ENCODE data around the gene DBN1. TPM values are rescaled to one million over a fixed set of nuclear protein-coding genes. Genes with fewer than 3 reads are reported as not detected.
A peak's percentile ranks its signal among the peaks of the same experiment; 100 is the strongest.

Gene DBN1
- polyA plus RNA-seq, 1 of the 3 experiments (the other 2 are of a cell fraction), result 244 TPM

DNA sequence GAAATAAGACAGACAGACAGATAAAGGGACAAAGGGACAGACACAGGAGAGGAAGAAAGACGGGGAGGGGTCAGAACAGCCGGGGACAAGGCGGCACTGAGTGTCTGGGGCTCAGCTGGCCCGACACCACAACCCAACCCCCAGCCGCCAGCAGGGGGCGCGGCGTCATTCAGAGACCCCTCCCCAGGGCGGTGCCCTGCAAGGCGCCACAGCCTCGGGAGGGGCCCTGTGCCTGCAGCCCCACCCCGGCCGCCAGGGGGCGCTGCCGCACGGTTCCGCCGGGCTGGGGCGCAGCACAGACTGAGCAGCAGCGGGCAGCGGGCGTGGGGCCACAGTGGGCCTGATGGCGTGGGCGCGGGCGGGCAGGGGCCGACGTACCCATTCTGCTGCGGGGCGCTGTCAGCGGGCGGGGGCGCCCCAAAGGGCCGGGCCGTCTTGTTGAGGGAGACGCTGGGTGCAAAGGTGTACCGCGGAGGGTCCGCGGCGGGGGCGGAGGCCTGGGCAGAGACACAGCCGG is 18.1 kb upstream of the DBN1 start:
- H3K36me3 ChIP-seq (replicated peaks in 1 of 2; ENCODE audit: control insufficient read depth in 1 of 2, insufficient read depth in 2 of 2, low read length in 1 of 2), result peaks cover 51 to 56% of the 10 kb centered on the region in 2 experiments
- peak; percentile 91 for DNase-seq
- H3K4me2 ChIP-seq, result no peak overlapping the region

DNA sequence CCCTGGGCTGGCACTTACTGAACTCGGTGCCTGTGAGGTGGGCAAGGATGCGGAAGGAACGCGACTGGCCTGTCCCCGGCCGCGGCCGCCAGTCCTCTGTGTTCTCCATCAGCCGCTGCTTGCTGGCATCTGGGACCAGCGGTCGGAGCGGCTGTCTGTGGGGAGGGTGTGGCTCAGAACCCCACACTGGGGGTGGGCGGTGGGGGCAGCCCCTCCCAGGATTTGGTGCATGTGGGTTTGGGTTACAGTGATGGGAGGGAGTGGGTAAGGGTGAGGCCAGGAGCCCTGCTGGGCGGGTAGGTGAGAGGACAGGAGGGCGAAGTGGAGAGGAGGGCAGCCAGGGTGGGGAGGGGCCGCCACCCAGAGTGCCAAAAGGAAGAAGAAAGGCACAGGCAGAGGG is 17.6 kb upstream of the DBN1 start:
- ChIA-PET POLR2A (no interaction called here), CTCF (interaction anchor here (1.0 to 8.4 kb wide), 4 partner anchors 13 to 101 kb away, joined by 3 to 201 read pairs (median 4); partner anchors contain the start of gene DBN1)
- Histone ChIP-seq H3K36me3 (replicated peaks in 1 of 2; ENCODE audit: control insufficient read depth in 1 of 2, insufficient read depth in 2 of 2, low read length in 1 of 2) (peaks cover 56 to 59% of the 10 kb centered on the region in 2 experiments), H3K27me3 (ENCODE audit: insufficient read depth) (no peaks in the 10 kb centered on the region), H3K9ac (no peak overlapping the region), H4K20me1 (ENCODE audit: insufficient read depth) (peaks cover 88% of the 10 kb centered on the region), H3K9me3 (no peaks in the 10 kb centered on the region), H3K4me2 (no peak overlapping the region), H3K4me1 (ENCODE audit: control insufficient read depth in 1 of 2, insufficient read depth in 2 of 2, low read depth in 1 of 2, low read length in 1 of 2) (peaks cover 30 to 34% of the 10 kb centered on the region in 2 experiments; a peak in 3 of 4 replicates), H2AFZ (ENCODE audit: low read depth) (no peak overlapping the region), H3K79me2 (ENCODE audit: insufficient read depth) (peaks cover 63% of the 10 kb centered on the region), H3K9me2 (no peaks in the 10 kb centered on the region), H3F3A (replicated peaks; ENCODE audit: insufficient read depth) (peaks cover 30% of the 10 kb centered on the region), H3K4me3 (ENCODE audit: low read depth in 2 of 2, low read length in 1 of 2) (peak overlapping the region in 1 of 2 experiments; percentile 56; a peak in 1 of 4 replicates), H3K27ac (ENCODE audit: low read depth in 2 of 2, low read length in 1 of 2) (0 out of 4 replicates have a peak overlapping the region, but pooled peaks of 1 of the 2 experiments have one; percentile 15)
- no peak for TF ChIP-seq FOSL2 (IDR thresholded peaks at IDR 0.05; ENCODE audit: borderline replicate concordance, low read depth)
- no peak for TF ChIP-seq SMC3 (IDR thresholded peaks at IDR 0.05; ENCODE audit: low read depth, low read length)
- TF ChIP-seq MEF2A (IDR thresholded peaks at IDR 0.05; ENCODE audit: borderline replicate concordance, low read depth), result no peak
- TF ChIP-seq FOXM1 (IDR thresholded peaks at IDR 0.05; ENCODE audit: low read depth), result no peak
- TF ChIP-seq ELF1 (IDR thresholded peaks at IDR 0.05), result no peak
- TF ChIP-seq RAD21 (IDR thresholded peaks at IDR 0.05; ENCODE audit: low read length), result no peak
- no peak for TF ChIP-seq EZH2phosphoT487 (IDR thresholded peaks at IDR 0.05; ENCODE audit: borderline replicate concordance, low read depth)
- no peak for DNase-seq
- 90% methylated on average over 13 of the region's 16 CpGs for WGBS (ENCODE audit: low lambda C conversion rate)

More for the DNA sequence above, 18.1 kb upstream of the DBN1 start:
- H3K79me2 ChIP-seq (ENCODE audit: insufficient read depth), result peaks cover 65% of the 10 kb centered on the region
- H3K4me1 ChIP-seq (ENCODE audit: control insufficient read depth in 1 of 2, insufficient read depth in 2 of 2, low read depth in 1 of 2, low read length in 1 of 2), result peaks cover 33 to 39% of the 10 kb centered on the region in 2 experiments; a peak in 3 of 4 replicates
- H2AFZ ChIP-seq (ENCODE audit: low read depth), result no peak overlapping the region
- peaks cover 88% of the 10 kb centered on the region for H4K20me1 ChIP-seq (ENCODE audit: insufficient read depth)
- ChIA-PET CTCF (interaction anchor here (1.0 to 8.4 kb wide), 4 partner anchors 9 to 101 kb away, joined by 3 to 201 read pairs (median 8); partner anchors contain the start of gene DBN1), POLR2A (no interaction called here)
- no peaks in the 10 kb centered on the region for H3K9me2 ChIP-seq
- H3K4me3 ChIP-seq (ENCODE audit: low read depth in 2 of 2, low read length in 1 of 2), result peak overlapping the region in 1 of 2 experiments; percentile 56; a peak in 1 of 4 replicates
- TF ChIP-seq FOSL2 (IDR thresholded peaks at IDR 0.05; ENCODE audit: borderline replicate concordance, low read depth), result no peak
- TF ChIP-seq YY1 (IDR thresholded peaks at IDR 0.05; ENCODE audit: low read depth), result no peak
- TF ChIP-seq TAF1 (IDR thresholded peaks at IDR 0.05; ENCODE audit: borderline replicate concordance, low read depth, low read length), result no peak
- peak; percentile 64 for TF ChIP-seq CTCF (IDR thresholded peaks at IDR 0.05)
- no peak for TF ChIP-seq EP300 (IDR thresholded peaks at IDR 0.05; ENCODE audit: borderline replicate concordance in 1 of 2, low read depth in 1 of 2, low read length in 1 of 2)
- H3K27ac ChIP-seq (ENCODE audit: low read depth in 2 of 2, low read length in 1 of 2), result 0 out of 4 replicates have a peak overlapping the region, but pooled peaks of 1 of the 2 experiments have one; percentile 15
- WGBS (ENCODE audit: low lambda C conversion rate), result 69% methylated on average over 4 of the region's 43 CpGs
- H3F3A ChIP-seq (replicated peaks; ENCODE audit: insufficient read depth), result peaks cover 33% of the 10 kb centered on the region
- no peak overlapping the region for H3K9ac ChIP-seq
- no peaks in the 10 kb centered on the region for H3K27me3 ChIP-seq (ENCODE audit: insufficient read depth)
- H3K9me3 ChIP-seq, result no peaks in the 10 kb centered on the region

All from SK-N-SH (cell line).